Body of pancreas (tissue), 4 donors: Measurements from ENCODE around the gene SEMA6C. TPM values are rescaled to one million over a fixed set of nuclear protein-coding genes. Genes with fewer than 3 reads are reported as not detected.
"Not testable (repeated sequence)": the region's sequence is repeated elsewhere in the genome, so short reads cannot be mapped to it uniquely, and the experiment has no call there.

ENCODE experiments used
- ATAC-seq: fragments of 150-250 bp; one replicate; pipeline ENCODE4 v1.9.1; 2016
- DNase-seq, 4 donors: peaks; one replicate each; pipeline ENCODE4 v3.0.0-alpha.2; 2019
- H3K27ac ChIP-seq, 4 donors: fragments of 200-600 bp; sonication (generic); 1 replicate in 3 of 4; 2 replicates in 1 of 4; pipeline versions ENCODE4 v1.5.1 to v1.6.1; 2016 to 2019; ENCODE audit warnings: mild to moderate bottlenecking in 1 of 4, mixed read lengths in 1 of 4, moderate library complexity in 1 of 4
- H3K27me3 ChIP-seq, 2 donors: fragments of 200-600 bp; sonication (generic); one replicate each; pipeline ENCODE4 v1.6.0; 2016; ENCODE audit warnings: mild to moderate bottlenecking in 1 of 2
- H3K36me3 ChIP-seq, 2 donors: fragments of 200-600 bp; sonication (generic); replicated peaks in 1 of 2; 2 replicates each; pipeline ENCODE4 v1.5.1; 2016; ENCODE audit warnings: low read depth in 2 of 2; ENCODE audit not compliant: insufficient read depth in 1 of 2
- H3K4me1 ChIP-seq: fragments of 200-600 bp; sonication (generic); one replicate; pipeline ENCODE4 v1.6.0; 2016
- H3K4me3 ChIP-seq, 2 donors: fragments of 200-600 bp; sonication (generic); 1 replicate in 1 of 2; 2 replicates in 1 of 2; pipeline ENCODE4 v1.5.1; 2016 to 2019
- H3K9me3 ChIP-seq, 3 donors: fragments of 200-600 bp; sonication (generic); 1 replicate in 2 of 3; 2 replicates in 1 of 3; pipeline ENCODE4 v1.5.1; 2016
- CTCF ChIP-seq, 7 experiments: fragments of 450-650 bp in 4 of 7; fragments of 200-600 bp in 3 of 7; sonication (generic) in 3 of 7; IDR thresholded peaks; one replicate each; pipeline ENCODE4 v1.5.1; 2016 to 2019; ENCODE audit warnings: antibody characterized with exemption in 7 of 7
- POLR2A ChIP-seq, 3 donors: fragments of 450-650 bp; IDR thresholded peaks; one replicate each; pipeline ENCODE4 v1.6.1; 2016; ENCODE audit warnings: antibody characterized with exemption in 3 of 3, mild to moderate bottlenecking in 2 of 3
- WGBS, 2 donors: methylation state at CpG; one replicate each; pipeline ENCODE4 v1.1.5; 2017; 5-methylcytosine and 5-hydroxymethylcytosine counted together
- intact Hi-C: fragments of 100-400 bp; cut with DNase I; formaldehyde crosslinking; loops from one replicate; pipeline ENCODE4 v1.15.1; 2023
- total RNA-seq, 2 donors: library from RNA; depleted of rRNA; stranded (reverse); fragments of >200 nt; gene quantifications; one replicate each; pipeline ENCODE4 v1.1.0, GENCODE V29; 2016

SEMA6C gene
- total RNA-seq, 2 donors from 2014 or later, result 3.6 to 5.3 TPM

GRCh38 chr1:151098126-151098525 lies 48.3 kb downstream of the SEMA6C start:
- Histone ChIP-seq H3K27me3 (no peaks in the 10 kb centered on the region), H3K9me3 (no peaks in the 10 kb centered on the region), H3K4me3 (no peak overlapping the region), H3K27ac (no peak overlapping the region), H3K4me1 (no peaks in the 10 kb centered on the region), H3K36me3 (no peaks in the 10 kb centered on the region)
- intact Hi-C loops, result loop anchor here (10.0 kb wide), 1 partner anchor 57 kb away; the partner anchor contains the start of gene TNFAIP8L2
- no peak for DNase-seq
- no peak for ATAC-seq
- 87 to 88% methylated on average over 1 of the region's 1 CpG for WGBS, 2 donors
- TF ChIP-seq CTCF (IDR thresholded peaks at IDR 0.05) (no peak), POLR2A (IDR thresholded peaks at IDR 0.05) (no peak)

GRCh38 chr1:151097426-151097825 lies 49.0 kb downstream of the SEMA6C start:
- DNase-seq, H3K36me3 ChIP-seq, H3K9me3 ChIP-seq, H3K4me3 ChIP-seq, H3K27ac ChIP-seq, H3K27me3 ChIP-seq, H3K4me1 ChIP-seq, ATAC-seq: not testable (repeated sequence)
- intact Hi-C loops, result loop anchor here (10.0 kb wide), 1 partner anchor 57 kb away; the partner anchor contains the start of gene TNFAIP8L2
- 79 to 87% methylated on average over 6 of the region's 6 CpGs for WGBS, 2 donors

DNA sequence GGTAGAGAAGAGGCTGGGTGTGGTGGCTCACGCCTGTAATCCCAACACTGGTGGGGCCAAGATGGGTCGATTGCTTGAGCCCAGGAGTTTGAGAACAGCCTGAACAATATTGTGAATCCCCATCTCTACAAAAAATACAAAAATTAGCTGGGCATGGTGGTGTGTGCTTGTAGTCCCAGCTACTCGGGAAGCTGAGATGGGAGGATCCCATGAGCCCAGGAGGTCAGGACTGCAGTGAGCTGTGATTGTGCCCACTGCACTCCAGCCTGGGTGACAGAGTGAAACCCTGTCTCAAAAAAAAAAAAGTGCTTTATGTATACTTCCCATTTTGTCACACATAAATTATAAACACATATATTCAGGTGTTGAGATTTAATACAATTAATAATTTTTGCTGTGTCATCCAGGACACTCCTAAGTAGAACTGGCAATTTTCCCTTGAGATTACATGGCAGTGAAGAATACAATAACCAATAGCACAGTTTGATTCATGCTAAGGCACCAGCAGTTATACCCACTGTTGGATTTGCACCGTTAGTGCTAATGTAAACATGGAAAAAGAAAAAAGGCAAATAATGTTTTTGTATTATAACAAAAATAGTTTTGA lies 60.4 kb downstream of the SEMA6C start:
- WGBS, 2 donors, result 61 to 75% methylated on average over 4 of the region's 4 CpGs
- DNase-seq, result no peak
- Histone ChIP-seq H3K27me3 (no peaks in the 10 kb centered on the region), H3K4me3 (no peak overlapping the region), H3K27ac (no peak overlapping the region), H3K9me3 (no peaks in the 10 kb centered on the region), H3K4me1 (no peaks in the 10 kb centered on the region), H3K36me3 (no peaks in the 10 kb centered on the region)
- no peak for ATAC-seq
- intact Hi-C loops, result no loop called here
- TF ChIP-seq POLR2A (IDR thresholded peaks at IDR 0.05) (no peak), CTCF (IDR thresholded peaks at IDR 0.05) (no peak)

Other genes starting within 250 kb of the SEMA6C start
- gene SETDB1, start 220.3 kb downstream of the SEMA6C start, total RNA-seq, result 10 to 100 TPM; 26.5 to 45.2 TPM
- 10 to 100 TPM; 70.9 to 84.8 TPM for gene CERS2, start 171.8 kb downstream of the SEMA6C start, total RNA-seq
- 10 to 100 TPM; 17.4 to 33.3 TPM for gene ANXA9, start 164.3 kb downstream of the SEMA6C start, total RNA-seq
- gene MINDY1, start 139.7 kb downstream of the SEMA6C start, total RNA-seq, result 10 to 100 TPM; 36.3 to 39.2 TPM
- gene PRUNE1, start 138.2 kb downstream of the SEMA6C start, total RNA-seq, result 10 to 100 TPM; 15.8 to 19.4 TPM
- gene BNIPL, start 110.0 kb downstream of the SEMA6C start, total RNA-seq, result under 1 TPM in 1 of 2 donors, not detected in 1; 0.26 TPM
- gene C1orf56, start 98.9 kb downstream of the SEMA6C start, total RNA-seq, result 1 to 10 TPM; 5.7 to 6.9 TPM
- 10 to 100 TPM; 40.2 to 43.8 TPM for gene CDC42SE1, start 87.0 kb downstream of the SEMA6C start, total RNA-seq
- 1 to 10 TPM in 1 of 2 donors, under 1 TPM in 1; 0.26 to 1.6 TPM for gene MLLT11, start 86.2 kb downstream of the SEMA6C start, total RNA-seq
- 1 to 10 TPM; 4.3 to 9.1 TPM for gene GABPB2, start 75.9 kb downstream of the SEMA6C start, total RNA-seq
- gene TNFAIP8L2, start 10.0 kb upstream of the SEMA6C start, total RNA-seq, result 1 to 10 TPM in 1 of 2 donors, under 1 TPM in 1; 0.99 to 1.6 TPM
- 1 to 10 TPM; 6.7 to 9.6 TPM for gene LYSMD1, start 19.3 kb upstream of the SEMA6C start, total RNA-seq
- 10 to 100 TPM; 16.2 to 28.0 TPM for gene SCNM1, start 19.5 kb upstream of the SEMA6C start, total RNA-seq
- gene TMOD4, start 29.4 kb upstream of the SEMA6C start, total RNA-seq, result 1 to 10 TPM in 1 of 2 donors, not detected in 1; 3.0 TPM
- 10 to 100 TPM in 1 of 2 donors, 1 to 10 TPM in 1; 6.9 to 19.2 TPM for gene VPS72, start 43.6 kb upstream of the SEMA6C start, total RNA-seq
- gene PIP5K1A, start 51.9 kb upstream of the SEMA6C start, total RNA-seq, result 10 to 100 TPM; 19.5 to 51.4 TPM
- gene PSMD4, start 108.1 kb upstream of the SEMA6C start, total RNA-seq, result 10 to 100 TPM; 70.2 to 73.4 TPM
- gene ZNF687, start 135.7 kb upstream of the SEMA6C start, total RNA-seq, result 10 to 100 TPM; 15.0 to 24.4 TPM
- gene PI4KB, start 180.8 kb upstream of the SEMA6C start, total RNA-seq, result 10 to 100 TPM; 39.6 to 40.2 TPM
- gene RFX5, start 200.6 kb upstream of the SEMA6C start, total RNA-seq, result 10 to 100 TPM in 1 of 2 donors, 1 to 10 TPM in 1; 8.3 to 14.5 TPM
- 100 to 1,000 TPM in 1 of 2 donors, 10 to 100 TPM in 1; 52.1 to 106 TPM for gene SELENBP1, start 226.1 kb upstream of the SEMA6C start, total RNA-seq